ENCODE measurements around the gene OCLN. TPM values are rescaled to one million over a fixed set of nuclear protein-coding genes. Genes with fewer than 3 reads are reported as not detected.

OCLN gene
- polyA plus RNA-seq, 1 donor from 2014 or later, result 6.5 TPM

DNA sequence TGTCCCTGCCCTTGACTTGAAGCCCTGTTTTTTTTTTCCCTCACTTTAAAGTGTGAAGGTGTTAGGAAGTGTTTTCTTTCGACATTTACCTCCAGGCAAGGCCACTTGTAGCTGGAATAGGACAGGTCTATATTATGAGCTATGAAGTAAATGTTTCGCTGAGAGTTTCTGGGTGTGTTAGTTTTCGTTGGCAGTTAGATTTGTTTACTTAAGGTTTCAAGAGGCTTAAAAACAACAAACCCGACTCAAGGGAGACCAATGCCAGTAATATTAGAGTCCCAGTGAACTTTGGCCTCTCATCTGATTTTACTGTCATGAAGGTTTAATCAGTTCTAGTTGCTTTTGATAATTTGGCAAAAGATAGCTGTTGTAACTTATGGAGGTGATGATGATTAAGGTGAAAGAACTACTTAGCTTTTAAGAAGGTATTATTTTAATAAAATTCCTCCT lies 25.2 kb downstream of the OCLN start:
- H3K79me2 ChIP-seq (replicated peaks; ENCODE audit: insufficient read depth, low read length), result no peaks in the 10 kb centered on the region
- TF ChIP-seq, protein P1, sequence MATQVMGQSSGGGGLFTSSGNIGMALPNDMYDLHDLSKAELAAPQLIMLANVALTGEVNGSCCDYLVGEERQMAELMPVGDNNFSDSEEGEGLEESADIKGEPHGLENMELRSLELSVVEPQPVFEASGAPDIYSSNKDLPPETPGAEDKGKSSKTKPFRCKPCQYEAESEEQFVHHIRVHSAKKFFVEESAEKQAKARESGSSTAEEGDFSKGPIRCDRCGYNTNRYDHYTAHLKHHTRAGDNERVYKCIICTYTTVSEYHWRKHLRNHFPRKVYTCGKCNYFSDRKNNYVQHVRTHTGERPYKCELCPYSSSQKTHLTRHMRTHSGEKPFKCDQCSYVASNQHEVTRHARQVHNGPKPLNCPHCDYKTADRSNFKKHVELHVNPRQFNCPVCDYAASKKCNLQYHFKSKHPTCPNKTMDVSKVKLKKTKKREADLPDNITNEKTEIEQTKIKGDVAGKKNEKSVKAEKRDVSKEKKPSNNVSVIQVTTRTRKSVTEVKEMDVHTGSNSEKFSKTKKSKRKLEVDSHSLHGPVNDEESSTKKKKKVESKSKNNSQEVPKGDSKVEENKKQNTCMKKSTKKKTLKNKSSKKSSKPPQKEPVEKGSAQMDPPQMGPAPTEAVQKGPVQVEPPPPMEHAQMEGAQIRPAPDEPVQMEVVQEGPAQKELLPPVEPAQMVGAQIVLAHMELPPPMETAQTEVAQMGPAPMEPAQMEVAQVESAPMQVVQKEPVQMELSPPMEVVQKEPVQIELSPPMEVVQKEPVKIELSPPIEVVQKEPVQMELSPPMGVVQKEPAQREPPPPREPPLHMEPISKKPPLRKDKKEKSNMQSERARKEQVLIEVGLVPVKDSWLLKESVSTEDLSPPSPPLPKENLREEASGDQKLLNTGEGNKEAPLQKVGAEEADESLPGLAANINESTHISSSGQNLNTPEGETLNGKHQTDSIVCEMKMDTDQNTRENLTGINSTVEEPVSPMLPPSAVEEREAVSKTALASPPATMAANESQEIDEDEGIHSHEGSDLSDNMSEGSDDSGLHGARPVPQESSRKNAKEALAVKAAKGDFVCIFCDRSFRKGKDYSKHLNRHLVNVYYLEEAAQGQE (IDR thresholded peaks at IDR 0.05; ENCODE audit: borderline replicate concordance), result no peak
- TF ChIP-seq SMC3 (conservative IDR thresholded peaks at IDR 0.05; ENCODE audit: poor library complexity) (no peak), EZH2 (IDR thresholded peaks at IDR 0.05; ENCODE audit: borderline replicate concordance, insufficient read depth, low read length, poor library complexity, severe bottlenecking) (no peak), POLR2AphosphoS5 (IDR thresholded peaks at IDR 0.05) (no peak), RAD21 (conservative IDR thresholded peaks at IDR 0.05) (no peak), EP300 (conservative IDR thresholded peaks at IDR 0.05; ENCODE audit: poor library complexity, severe bottlenecking) (no peak), MXI1 (conservative IDR thresholded peaks at IDR 0.05; ENCODE audit: poor library complexity, severe bottlenecking) (no peak), TAF1 (IDR thresholded peaks at IDR 0.05; ENCODE audit: low read depth) (no peak)
- TF ChIP-seq, protein P2, sequence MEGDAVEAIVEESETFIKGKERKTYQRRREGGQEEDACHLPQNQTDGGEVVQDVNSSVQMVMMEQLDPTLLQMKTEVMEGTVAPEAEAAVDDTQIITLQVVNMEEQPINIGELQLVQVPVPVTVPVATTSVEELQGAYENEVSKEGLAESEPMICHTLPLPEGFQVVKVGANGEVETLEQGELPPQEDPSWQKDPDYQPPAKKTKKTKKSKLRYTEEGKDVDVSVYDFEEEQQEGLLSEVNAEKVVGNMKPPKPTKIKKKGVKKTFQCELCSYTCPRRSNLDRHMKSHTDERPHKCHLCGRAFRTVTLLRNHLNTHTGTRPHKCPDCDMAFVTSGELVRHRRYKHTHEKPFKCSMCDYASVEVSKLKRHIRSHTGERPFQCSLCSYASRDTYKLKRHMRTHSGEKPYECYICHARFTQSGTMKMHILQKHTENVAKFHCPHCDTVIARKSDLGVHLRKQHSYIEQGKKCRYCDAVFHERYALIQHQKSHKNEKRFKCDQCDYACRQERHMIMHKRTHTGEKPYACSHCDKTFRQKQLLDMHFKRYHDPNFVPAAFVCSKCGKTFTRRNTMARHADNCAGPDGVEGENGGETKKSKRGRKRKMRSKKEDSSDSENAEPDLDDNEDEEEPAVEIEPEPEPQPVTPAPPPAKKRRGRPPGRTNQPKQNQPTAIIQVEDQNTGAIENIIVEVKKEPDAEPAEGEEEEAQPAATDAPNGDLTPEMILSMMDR (IDR thresholded peaks at IDR 0.05; ENCODE audit: poor library complexity, severe bottlenecking), result no peak
- H3K27me3 ChIP-seq (ENCODE audit: insufficient read depth, low read depth, low read length), result no peaks in the 10 kb centered on the region
- no peaks in the 10 kb centered on the region for H3K9me2 ChIP-seq (ENCODE audit: insufficient read depth, low read length)
- no peak overlapping the region for H3K27ac ChIP-seq (ENCODE audit: low read length)
- H3K4me3 ChIP-seq (ENCODE audit: low read length), result no peak overlapping the region
- no peak overlapping the region for H3K4me2 ChIP-seq (ENCODE audit: low read length)
- H3K36me3 ChIP-seq (ENCODE audit: insufficient read depth, low read length), result no peaks in the 10 kb centered on the region
- no peak overlapping the region for H3K9ac ChIP-seq (ENCODE audit: low read length)
- no peaks in the 10 kb centered on the region for H4K20me1 ChIP-seq (ENCODE audit: insufficient read depth)
- H3K9me3 ChIP-seq (ENCODE audit: low read length), result no peaks in the 10 kb centered on the region
- no peaks in the 10 kb centered on the region for H3F3A ChIP-seq (ENCODE audit: insufficient read depth, low read length, poor library complexity, severe bottlenecking)
- H2AFZ ChIP-seq (ENCODE audit: low read depth, low read length), result no peak overlapping the region

DNA sequence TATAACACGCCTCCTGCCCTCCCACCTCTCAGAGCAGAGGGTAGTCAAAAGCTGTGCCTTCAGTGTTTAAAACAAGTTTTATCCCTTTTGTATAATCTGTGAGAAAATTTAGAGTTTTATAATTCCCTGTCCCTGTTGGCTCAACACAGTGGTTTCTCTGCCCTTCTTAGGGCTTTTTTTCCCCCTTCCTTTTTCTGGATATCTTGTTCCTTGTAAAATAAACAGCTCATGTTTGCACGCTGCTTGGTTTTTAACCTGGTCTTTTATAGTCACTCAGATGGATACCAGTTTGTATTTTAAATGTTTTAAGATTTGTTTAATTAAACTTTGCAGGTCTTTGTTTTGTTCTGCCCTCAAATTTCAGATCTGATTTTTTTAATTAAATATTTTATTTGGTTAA lies 26.7 kb downstream of the OCLN start:
- Histone ChIP-seq H3K27me3 (ENCODE audit: insufficient read depth, low read depth, low read length) (no peaks in the 10 kb centered on the region), H4K20me1 (ENCODE audit: insufficient read depth) (no peaks in the 10 kb centered on the region), H3F3A (ENCODE audit: insufficient read depth, low read length, poor library complexity, severe bottlenecking) (no peaks in the 10 kb centered on the region), H3K27ac (ENCODE audit: low read length) (no peak overlapping the region), H3K9me2 (ENCODE audit: insufficient read depth, low read length) (no peaks in the 10 kb centered on the region), H3K9me3 (ENCODE audit: low read length) (no peaks in the 10 kb centered on the region), H3K36me3 (ENCODE audit: insufficient read depth, low read length) (no peaks in the 10 kb centered on the region), H3K9ac (ENCODE audit: low read length) (no peak overlapping the region), H3K4me2 (ENCODE audit: low read length) (no peak overlapping the region), H3K79me2 (replicated peaks; ENCODE audit: insufficient read depth, low read length) (no peaks in the 10 kb centered on the region), H2AFZ (ENCODE audit: low read depth, low read length) (no peak overlapping the region), H3K4me3 (ENCODE audit: low read length) (no peak overlapping the region)
- TF ChIP-seq MXI1 (conservative IDR thresholded peaks at IDR 0.05; ENCODE audit: poor library complexity, severe bottlenecking), result no peak
- TF ChIP-seq POLR2AphosphoS5 (IDR thresholded peaks at IDR 0.05), result no peak
- TF ChIP-seq, protein P2 (IDR thresholded peaks at IDR 0.05; ENCODE audit: poor library complexity, severe bottlenecking), result no peak
- TF ChIP-seq SMC3 (conservative IDR thresholded peaks at IDR 0.05; ENCODE audit: poor library complexity), result no peak
- TF ChIP-seq EZH2 (IDR thresholded peaks at IDR 0.05; ENCODE audit: borderline replicate concordance, insufficient read depth, low read length, poor library complexity, severe bottlenecking), result no peak
- TF ChIP-seq, protein P1 (IDR thresholded peaks at IDR 0.05; ENCODE audit: borderline replicate concordance), result no peak
- no peak for TF ChIP-seq RAD21 (conservative IDR thresholded peaks at IDR 0.05)
- no peak for TF ChIP-seq EP300 (conservative IDR thresholded peaks at IDR 0.05; ENCODE audit: poor library complexity, severe bottlenecking)
- no peak for TF ChIP-seq TAF1 (IDR thresholded peaks at IDR 0.05; ENCODE audit: low read depth)

All from neural cell (in vitro differentiated cells).